Left forelimb (tissue), 1 donor: Measurements from ENCODE around the gene BNIP5.

Experiments used
- DNase-seq: peaks from one replicate; pipeline ENCODE4 v3.0.0-alpha.2; 2018; ENCODE audit warnings: low spot score

BNIP5 gene

DNA sequence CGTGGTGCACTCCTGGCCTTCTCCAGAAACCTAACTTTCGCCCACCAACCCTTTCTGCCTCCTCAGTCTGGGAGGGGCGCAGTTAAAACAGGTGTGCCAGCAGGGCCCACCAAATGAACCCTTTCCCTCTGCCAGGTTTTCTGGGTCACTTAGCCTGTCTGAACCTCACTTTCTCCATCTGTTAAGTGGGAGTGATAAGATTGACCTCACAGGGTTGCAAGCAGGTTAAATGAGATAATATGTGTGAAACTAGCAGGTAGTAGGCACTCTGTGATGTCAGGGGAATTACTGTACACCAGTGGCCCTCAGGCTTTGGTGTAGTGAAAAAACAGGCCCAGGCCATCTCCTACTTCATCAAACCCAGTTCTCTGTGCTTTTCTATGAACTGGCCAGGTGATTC lies 14.1 kb downstream of the BNIP5 start:
- DNase-seq: no peak

DNA sequence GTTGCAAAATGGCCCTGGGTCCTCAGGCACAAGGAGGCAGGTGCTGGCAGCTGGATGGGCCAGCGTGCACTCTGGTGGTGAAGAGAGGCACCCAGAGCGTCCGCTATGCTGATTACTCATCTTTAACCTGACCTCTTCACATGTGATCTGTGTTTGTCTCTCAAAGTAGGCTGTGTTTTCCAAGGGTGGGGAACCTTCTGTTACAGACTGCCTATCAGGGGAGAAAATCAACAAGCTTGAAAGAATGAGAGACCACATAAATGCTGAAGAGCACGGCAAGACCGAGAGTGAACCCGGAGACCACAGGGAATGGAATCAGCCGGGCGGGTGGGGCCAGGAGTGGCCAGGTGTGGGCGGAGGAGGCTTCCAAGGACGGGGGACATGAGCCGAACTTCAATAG lies 16.2 kb downstream of the BNIP5 start:
- no peak for DNase-seq

DNA sequence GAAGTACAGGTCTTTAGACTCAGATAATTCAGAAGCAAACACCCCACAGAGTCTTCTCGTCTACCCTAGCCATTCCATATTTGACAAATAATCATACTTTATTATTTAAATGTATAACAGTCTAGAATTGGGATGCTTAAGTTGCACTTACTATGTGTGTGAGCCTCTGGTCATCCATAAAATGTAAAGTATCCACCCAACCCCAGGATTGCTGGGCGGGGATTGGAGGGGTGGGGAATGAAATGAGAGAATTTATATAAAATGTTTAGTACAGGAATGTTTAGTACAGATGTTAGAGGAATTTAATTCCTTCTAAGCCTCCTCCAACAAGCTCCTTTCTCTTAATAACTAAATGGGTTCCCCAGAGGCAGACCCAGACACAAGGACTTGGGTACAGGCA lies 16.9 kb downstream of the BNIP5 start:
- DNase-seq: no peak

DNA sequence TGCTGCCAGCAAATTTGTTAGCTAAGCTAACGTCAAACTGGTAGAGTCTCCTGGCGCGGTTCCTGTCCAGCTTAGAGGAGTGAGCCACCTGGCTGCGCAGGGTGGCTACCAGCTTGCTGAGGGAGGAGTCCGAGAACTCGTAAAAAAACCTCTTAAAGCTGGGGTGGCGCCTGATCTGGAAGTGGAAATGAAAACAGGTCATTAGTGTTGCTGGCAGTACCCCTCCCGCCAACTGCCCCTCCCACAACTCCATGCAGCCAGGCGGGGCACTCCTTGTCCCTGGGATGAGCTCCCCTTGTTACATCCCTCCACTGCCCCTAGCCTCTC lies 17.3 kb downstream of the BNIP5 start:
- no peak for DNase-seq

DNA sequence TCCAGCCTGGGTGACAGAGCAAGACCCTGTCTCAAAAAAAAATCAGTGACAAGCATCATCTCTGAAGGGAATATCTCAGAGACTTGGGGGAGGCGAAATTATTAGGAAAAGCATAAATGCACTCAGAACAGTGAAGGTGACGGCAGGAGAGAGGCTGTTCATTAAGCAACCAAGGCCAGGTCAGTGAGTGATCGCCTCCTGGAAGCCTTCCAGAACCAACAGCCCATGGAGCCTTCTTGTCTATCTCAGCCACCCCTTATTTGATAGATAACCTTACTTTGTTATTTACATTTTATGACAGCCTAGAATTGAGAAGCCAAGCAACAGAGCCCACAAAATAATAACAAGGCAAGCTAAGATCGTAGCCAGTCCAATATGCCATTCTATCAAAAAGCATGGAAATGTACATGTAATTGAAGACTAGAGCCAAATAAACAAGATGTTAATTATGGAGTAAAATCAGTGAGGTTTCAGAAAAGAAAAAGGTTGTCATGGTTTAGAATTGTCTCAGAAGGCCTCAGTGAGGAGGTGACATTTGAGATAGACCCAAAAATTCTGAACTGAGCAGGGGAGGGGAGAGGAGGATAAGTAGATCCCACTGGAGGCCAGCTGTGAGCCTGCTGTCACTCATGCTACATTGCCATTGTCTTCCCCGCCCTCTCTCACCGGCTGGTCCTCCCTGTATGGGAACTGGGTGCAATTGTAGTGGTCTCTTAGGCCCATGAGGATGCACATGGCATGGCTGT lies 17.8 kb downstream of the BNIP5 start:
- DNase-seq: no peak

DNA sequence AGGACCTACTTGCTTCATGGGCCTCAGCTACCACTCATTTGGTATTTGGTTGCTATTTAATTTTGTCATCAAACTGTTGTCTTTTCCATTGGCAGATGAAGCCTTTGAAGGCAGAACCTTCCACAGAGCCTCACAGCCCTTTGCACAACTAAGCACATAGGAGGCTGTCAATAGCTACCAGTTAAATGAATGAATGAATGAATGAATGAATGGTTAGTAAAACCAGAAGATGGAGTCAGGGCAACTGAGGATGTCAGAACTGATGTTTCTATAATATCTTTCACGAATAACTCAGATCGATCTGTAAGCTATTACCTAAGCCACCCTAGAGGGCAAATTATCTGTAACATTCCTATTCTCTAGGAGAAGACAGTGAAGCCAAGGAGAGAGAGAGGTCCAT lies 19.1 kb downstream of the BNIP5 start:
- no peak for DNase-seq

DNA sequence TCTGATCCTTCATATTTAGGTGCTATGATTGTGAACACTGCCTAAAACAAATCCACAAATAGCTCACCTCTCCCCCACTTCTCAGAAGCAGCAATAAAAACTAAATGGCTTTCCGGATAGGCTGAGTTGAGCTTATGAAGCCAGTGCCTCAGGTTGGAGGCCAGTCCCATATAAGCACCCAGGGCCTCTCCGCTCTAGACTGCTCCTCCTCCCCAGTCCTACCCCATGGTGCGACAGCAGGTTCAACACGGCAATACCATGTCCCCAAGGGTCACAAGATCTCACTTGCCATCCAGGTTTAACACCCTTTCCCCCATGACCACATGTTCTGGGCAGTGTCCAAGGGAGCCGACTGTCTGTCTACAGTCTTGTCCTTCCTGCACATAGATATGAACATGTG lies 20.8 kb downstream of the BNIP5 start:
- DNase-seq: no peak

DNA sequence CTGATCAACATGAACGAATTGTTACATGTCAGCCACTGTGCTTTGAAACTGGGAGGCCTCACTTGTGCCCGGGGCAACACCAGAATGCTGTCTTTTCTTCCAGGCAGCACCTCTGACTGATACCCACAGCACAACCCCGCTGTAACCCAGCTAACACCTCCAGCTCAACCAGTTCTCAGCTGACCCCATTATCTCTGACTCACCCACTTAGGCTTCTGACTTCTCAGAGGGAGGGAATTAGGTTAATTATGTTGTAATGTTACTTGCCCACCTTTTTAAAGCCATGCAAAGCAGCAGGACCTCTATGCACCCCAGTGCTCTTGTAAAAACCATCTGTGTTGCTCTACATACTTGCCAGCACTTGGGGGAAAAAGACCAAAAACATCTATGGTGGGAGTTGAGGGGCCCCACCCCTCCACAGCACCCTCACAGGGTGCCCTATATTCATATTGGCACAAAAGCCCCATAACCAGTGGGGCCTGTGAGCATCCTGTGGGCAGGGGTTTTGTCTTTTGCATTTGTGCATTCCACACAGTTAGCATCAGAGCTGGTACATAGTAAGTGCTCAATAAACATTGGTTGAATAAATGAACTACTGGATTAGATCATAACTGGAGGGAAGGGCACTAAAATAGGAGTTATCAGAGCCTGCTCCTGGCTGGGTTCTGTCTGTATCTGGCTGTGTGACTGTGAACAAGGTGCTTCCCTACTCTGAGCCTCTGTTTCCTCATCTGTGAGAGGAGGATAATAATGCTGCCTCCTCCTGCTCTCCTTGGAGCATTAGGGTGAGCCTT lies 22.3 kb downstream of the BNIP5 start:
- DNase-seq: no peak

DNA sequence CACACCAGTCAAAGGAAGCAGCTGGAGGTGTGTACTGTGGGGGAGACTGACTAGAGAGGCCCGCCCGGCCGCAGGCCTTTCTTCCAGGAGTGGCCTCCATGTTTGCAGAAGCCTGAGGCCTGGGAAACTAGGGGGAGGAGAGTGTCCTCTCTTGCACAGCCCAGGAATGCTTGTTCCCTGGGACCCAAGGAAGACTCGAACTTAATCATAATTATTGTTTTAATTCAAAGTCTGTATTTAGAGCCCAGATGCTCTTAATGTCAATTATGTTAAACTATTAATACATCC lies 23.1 kb downstream of the BNIP5 start:
- DNase-seq: no peak

DNA sequence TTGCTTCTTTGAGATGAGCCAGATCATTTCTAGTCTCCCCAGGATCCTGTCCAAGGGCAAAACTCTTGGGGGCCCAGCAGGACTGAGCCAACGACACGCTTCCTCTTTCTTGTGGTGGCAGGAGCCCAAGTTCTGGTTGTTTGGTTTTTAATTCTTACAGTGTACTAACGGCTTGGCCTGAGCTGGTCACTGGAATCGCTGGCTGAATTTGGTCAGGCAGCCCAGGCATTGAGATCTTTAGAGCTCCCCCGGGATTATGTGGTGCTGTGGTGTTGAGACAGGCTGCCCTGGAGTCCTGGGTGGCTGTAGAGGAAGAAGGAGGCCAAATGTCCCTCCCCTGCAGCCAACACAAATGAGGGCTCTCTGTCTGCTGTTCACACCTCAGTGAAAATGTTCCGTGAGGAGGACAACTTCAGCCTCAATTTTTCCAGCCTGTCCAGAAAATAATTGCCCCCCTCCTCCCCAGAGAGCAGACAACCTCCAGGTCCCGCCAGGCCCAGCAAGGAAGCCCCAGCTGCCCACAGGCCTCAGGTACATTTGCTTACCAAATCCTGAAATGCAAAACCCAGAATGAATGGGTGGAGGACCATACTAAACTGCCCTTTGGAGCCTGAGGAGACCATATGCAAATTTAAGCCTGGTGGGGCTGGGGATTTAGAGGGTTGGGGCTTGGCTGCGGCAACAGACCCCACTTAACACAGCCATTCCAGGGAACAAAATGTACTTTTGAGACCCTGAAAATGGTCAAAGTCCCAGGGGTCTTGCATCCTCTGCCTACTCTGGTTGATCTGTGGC lies 23.6 kb downstream of the BNIP5 start:
- DNase-seq: no peak

DNA sequence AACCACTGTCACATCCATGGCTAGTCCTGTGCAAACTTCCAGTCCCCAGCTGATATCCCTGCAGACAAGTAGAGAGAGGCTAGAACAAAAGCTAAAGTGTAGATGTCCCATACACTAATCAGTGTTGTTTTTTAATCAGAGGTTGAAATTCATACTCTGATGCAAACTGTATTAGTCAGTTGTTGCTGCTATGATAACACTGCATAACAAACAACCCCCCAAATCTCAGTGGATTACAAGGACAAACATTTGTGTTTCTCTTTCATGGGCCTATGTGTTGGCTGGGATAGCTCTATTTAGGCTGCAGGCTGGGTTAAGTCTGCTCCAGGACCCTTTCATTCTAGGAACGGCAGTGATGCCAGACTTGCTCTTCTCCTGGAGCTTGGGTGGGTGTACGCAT lies 26.8 kb downstream of the BNIP5 start:
- no peak for DNase-seq

DNA sequence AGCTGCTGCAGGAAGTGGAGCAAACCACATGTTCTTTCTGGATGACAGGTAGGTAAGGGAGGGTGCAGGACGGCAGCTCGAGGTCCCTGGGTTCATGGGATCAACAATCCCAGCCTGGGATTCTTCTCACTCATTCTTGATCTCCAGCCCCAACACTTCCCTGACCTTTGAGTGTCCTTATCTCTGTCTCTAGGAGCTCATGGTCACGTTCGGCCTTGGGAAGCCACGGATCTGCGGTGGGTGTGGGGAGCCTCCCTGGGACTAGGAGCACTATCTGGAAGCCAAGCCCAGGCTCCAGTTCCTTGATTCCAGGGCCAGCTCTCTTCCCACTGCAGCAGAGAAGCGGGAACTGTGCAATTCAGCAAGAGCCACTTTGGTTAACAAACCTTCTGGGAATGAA lies 27.5 kb downstream of the BNIP5 start:
- no peak for DNase-seq

DNA sequence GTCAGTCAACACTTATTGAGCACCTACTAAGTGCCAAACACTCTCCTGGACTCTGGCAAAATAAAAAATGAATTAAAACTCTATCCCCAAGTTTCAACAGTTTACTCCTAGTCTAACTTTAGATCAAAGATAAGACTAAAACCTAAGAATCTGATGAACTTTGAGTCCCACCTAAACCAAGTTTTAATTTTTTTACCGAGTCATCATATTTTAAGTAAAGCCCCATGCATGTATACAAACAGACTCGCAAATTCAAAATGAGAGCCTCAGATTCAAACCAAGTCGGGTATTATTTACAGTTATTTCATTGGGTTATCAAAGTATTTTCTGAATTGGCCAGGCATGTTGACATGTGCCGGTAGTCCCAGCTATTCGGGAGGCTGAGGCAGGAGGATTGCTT lies 28.2 kb downstream of the BNIP5 start:
- no peak for DNase-seq

DNA sequence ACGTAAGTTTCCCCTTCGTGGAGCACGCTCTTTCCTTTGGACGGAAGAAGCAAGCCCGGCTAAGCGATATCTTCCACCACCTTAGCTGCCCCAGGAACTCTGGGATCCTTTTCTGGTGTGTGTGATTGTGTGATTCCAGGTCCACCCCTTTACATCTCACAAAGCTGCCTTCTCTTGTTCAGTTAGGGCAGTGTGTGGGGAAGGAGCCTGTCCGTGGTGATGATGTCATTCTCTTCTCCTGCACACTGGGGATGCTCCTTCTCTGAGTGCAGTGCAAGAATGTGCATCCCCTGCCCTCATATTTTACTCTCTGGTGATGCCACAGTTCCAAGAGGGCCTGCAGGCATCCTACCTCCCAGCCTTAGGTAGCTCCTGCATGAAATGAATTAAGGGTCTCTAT lies 30.3 kb downstream of the BNIP5 start:
- no peak for DNase-seq

DNA sequence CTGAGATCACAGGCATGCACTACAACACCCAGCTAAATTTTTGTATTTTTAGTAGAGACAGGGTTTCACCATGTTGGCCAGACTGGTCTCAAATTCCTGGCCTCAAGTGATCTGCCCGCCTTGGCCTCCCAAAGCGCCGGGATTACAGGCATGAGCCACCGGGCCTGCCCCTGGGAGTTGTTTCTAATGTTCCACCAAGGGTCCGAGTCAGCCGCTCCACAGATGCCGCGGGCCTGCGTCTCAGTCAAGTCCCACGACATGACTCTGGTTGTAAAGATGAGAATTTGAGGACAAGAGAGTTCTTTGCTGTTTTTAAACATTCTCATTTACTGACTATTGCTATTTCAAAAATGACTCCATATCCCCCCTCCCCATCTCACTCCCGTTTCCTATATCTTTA lies 30.8 kb downstream of the BNIP5 start:
- DNase-seq: no peak

DNA sequence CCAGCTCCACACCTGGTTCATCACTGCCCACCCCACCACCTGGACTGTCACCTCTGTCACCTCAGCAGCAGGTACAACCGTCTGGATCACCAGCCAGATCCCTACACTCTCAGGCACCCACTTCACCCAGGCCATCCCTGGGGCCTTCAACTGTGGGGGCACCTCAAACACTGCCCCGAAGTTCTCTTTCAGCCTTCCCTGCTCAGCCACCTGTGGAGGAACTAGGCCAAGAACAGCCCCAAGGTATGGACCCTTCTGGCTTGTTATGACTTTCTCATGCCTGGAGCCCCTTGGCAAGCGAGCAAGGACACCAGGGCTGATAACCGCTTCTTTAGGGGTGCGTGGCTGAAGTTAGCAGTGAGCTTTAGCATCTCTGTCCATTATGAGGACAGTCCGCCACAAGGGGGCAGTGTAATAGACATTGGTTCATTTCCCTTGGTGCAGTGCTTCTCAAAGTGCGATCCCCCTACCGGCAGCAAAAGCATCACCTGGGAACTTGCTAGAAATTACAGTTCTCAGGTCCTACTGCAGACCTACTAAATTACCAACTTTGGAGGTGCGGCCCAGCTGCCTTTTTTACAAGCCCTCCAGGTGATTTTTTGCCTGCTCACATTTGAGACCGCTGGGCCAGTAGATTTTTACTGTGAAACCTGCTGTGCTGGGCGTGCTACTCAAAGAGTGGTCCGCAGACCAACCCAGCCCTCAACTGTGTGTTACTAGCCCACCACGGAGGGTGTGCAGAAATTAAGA lies 34.3 kb downstream of the BNIP5 start:
- DNase-seq: peak; percentile 85

DNA sequence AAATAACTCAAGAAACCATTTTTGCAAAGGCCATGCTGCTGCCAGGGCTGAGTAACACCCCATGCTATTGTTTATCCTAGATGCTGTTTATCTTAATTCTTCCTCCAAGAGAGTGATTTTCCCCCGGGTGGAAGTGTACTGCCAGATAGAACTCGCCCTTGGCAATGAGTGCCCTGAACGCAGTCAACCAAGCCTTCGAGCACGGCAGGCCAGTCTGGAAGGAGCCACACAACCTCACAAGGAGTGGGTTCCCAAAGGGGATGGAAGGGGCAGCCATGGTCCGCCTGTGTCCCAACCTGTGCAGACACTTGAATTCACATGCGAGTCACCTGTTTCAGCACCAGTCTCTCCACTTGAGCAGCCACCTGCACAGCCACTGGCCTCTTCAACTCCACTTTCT lies 34.9 kb downstream of the BNIP5 start:
- DNase-seq: no peak

DNA sequence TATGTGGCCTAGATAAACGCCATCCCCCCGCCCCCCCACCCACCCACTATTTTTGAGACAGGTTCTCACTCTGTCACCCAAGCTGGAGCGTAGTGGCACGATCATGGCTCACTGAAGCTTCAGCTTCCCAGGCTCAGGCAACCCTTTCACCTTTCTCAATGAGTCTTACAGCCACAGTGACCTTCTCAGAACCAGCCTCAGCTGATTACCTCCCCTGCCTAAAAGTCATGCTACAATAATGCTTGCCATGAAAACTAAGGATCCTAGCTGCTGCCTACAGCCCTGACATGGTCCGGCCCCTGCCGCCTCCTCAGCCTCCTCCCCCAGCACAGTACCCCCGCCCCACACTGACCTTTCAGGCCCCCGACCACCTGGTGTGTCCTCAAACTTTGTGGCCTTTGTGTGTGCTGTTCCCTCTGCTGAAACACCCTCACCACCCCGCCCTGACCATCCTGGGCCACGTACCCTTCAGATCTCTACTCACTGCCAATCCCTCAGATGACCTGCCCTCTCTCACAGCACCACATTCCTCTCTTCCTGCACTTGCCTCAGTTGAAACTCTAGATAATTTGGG lies 35.5 kb downstream of the BNIP5 start:
- no peak for DNase-seq

DNA sequence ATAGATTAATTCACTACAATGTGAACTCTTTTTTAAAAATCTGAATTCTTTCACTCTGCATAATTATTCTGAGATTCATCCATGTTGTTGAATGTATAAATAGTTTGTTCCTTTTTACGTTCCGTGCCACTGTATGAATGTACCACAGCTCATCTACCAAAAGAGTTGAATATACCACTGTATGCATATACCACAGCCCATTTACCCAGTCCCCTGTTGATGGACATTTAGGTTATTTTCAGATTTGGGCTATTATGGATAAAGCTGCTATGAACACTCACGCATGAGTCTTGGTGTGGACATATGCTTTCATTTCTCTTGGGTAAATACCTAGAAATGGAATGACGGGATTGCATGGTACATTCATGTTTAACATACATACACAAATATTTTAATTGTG lies 38.7 kb downstream of the BNIP5 start:
- DNase-seq: no peak

DNA sequence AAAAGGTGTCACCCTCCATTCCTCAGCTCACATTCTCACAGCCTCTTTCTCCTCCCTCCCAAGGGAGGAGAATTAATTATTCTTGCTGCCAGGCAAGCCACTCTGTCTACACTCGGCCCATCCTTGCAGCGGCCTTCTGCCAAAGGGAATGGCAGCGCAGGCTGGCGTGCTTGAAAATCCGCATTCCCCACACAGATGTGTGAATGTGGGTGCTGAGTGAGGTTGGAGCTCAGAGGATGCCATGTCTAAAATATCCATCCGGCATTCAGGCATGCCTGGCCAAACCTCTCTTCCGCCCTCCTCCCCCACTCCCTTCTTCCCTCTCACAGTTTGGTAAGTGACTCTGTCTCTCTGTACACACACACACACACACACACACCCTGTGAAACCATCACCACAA lies 39.2 kb downstream of the BNIP5 start:
- DNase-seq: no peak

DNA sequence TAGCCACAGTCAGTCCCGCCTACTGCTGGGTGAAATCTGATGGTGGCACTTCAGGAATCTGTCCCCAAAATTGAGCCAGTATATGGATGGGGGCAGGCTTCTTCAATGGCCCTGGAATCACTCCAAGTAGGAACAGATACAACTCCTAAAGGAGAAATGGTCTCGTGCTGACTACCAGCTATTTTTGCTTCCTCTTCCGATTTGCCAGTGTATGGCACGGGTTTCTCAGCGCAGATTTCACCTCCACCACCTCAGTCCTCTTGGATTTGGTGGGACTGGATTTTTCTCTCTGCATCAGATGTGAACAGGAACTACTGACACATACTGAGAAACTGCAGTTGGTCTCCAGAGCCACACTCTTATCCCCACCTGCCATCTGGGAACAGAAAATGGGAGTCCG lies 39.6 kb downstream of the BNIP5 start:
- no peak for DNase-seq

DNA sequence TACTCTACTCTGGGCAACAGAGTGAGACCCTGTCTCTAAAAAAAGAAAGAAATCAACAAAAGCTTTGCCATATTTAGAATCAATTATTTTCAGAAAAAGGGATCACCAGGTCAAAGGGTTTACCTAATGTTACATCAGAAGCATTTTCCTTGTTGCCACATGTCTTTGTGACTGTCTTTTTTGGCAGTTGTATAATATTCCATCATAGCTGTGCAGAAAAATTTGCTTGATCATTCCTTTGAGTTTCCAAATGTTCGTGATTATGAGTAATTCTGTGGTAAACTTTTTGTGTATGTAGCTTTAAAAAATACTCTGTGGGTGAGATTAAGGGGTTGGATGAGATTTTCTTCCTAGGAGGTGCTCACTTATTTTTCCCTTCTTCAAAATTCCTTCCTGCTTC lies 40.4 kb downstream of the BNIP5 start:
- DNase-seq: no peak
